GM13976 (cell line): ENCODE measurements around the gene PIAS2.

Experiments
- DNase-seq: peaks from one replicate; pipeline ENCODE4 v3.0.0; 2012; ENCODE audit warnings: low spot score
- in situ Hi-C: fragments of 300-500 bp; cut with MboI; formaldehyde crosslinking; loops from one replicate; pipeline ENCODE4 v1.12.0; 2022; ENCODE audit warnings: low sequenced_read_pairs, mixed read lengths, inconsistent platforms; ENCODE audit not compliant: unreplicated experiment
- TF ChIP-seq, protein P1 (sequence below): IDR thresholded peaks from 2 replicates; pipeline ENCODE4 v1.5.1; 2012; ENCODE audit warnings: borderline replicate concordance, mild to moderate bottlenecking; ENCODE audit not compliant: insufficient read depth; ENCODE audit errors: extremely low read depth, missing control alignments, control extremely low read depth

Gene PIAS2

DNA sequence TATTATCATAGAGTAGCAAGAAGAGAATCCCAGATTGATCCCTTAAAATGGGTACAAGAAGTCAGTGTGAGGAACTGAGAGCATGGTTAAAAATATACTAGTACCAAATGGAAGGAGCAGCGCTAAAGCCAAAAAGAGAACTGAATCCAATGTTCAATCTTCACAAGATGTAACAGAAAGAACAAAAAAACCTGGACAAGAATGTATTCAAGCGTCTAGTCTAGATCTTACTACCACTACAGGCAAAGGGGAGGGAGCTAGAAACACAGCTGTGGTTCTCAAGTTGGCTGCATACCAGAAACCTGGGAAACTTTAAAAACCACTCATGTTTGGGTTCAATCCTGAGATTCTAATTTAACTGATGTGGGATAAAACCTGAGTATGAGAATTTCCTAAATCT is 57.5 kb downstream of the PIAS2 start:
- peak; percentile 36 for DNase-seq
- TF ChIP-seq, protein P1, sequence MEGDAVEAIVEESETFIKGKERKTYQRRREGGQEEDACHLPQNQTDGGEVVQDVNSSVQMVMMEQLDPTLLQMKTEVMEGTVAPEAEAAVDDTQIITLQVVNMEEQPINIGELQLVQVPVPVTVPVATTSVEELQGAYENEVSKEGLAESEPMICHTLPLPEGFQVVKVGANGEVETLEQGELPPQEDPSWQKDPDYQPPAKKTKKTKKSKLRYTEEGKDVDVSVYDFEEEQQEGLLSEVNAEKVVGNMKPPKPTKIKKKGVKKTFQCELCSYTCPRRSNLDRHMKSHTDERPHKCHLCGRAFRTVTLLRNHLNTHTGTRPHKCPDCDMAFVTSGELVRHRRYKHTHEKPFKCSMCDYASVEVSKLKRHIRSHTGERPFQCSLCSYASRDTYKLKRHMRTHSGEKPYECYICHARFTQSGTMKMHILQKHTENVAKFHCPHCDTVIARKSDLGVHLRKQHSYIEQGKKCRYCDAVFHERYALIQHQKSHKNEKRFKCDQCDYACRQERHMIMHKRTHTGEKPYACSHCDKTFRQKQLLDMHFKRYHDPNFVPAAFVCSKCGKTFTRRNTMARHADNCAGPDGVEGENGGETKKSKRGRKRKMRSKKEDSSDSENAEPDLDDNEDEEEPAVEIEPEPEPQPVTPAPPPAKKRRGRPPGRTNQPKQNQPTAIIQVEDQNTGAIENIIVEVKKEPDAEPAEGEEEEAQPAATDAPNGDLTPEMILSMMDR = no peak
- in situ Hi-C loops = no loop called here

- in situ Hi-C loops = no loop called here
- DNase-seq = no peak
- TF ChIP-seq, protein P1 = no peak
These were observed 59.0 kb downstream of the PIAS2 start for GRCh38 chr18:46858290-46858689.

- peak; percentile 27 for DNase-seq
- TF ChIP-seq, protein P1 = no peak
- in situ Hi-C loops = no loop called here
These were observed 60.3 kb downstream of the PIAS2 start for GRCh38 chr18:46856973-46857372.

GRCh38 chr18:46849007-46849406 is 68.3 kb downstream of the PIAS2 start:
- in situ Hi-C loops = no loop called here
- TF ChIP-seq, protein P1 = no peak
- DNase-seq = no peak

- in situ Hi-C loops = no loop called here
- DNase-seq = peak; percentile 22
- TF ChIP-seq, protein P1 = no peak
These were observed 73.9 kb downstream of the PIAS2 start for GRCh38 chr18:46843372-46843771.

GRCh38 chr18:46842583-46842982 is 74.7 kb downstream of the PIAS2 start:
- TF ChIP-seq, protein P1 = no peak
- in situ Hi-C loops = no loop called here
- no peak for DNase-seq

DNA sequence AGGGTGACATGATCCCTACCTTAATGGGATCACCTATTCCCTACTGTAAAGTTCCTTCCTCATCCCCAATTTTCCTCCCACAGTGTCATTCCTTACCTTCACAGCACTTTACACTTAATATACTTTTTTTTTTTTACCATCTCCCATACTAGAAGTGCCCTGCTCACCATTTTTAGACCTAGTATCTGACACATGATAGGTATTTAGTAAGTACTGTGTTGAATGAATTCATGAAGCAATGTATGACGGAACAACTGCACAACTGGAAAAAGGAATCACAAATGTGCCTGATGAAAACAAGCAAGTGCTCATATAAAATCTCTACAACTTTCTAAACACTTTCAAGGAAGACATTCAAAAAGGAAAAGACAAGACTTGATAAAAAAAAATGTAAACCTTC is 83.4 kb downstream of the PIAS2 start:
- no peak for DNase-seq
- TF ChIP-seq, protein P1 = no peak
- in situ Hi-C loops = no loop called here
